ENCODE measurements around the gene NSUN5. TPM values are rescaled to one million over a fixed set of nuclear protein-coding genes. Genes with fewer than 3 reads are reported as not detected.
A peak's percentile ranks its signal among the peaks of the same experiment; 100 is the strongest.
"Not testable (repeated sequence)": the region's sequence is repeated elsewhere in the genome, so short reads cannot be mapped to it uniquely, and the experiment has no call there.

NSUN5 gene
- total RNA-seq, 4 donors from 2014 or later = 18.2 to 36.7 (median 19.1) TPM

DNA sequence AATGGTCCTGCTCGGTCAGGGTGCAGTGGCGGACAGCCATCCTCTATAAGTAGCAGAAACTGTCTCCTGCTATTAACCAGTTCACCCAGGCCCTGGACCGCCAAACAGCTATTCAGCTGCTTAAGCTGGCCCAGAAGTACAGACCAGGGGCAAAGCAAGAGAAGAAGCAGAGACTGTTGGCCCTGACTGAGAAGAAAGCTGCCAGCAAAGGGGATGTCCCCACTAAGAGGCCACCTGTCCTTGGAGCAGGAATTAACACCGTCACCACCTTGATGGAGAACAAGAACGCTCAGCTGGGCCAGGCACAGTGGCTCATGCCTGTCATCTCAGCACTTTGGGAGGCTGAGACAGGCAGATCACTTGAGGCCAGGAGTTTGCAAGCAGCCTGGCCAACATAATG, 5.6 kb upstream of the NSUN5 start:
- Histone ChIP-seq H3K27me3 (no peaks in the 10 kb centered on the region), H3K27ac (no peak overlapping the region), H3K36me3 (no peaks in the 10 kb centered on the region), H3K9me3 (no peaks in the 10 kb centered on the region), H3K4me1 (peaks cover 0 to 3% of the 10 kb centered on the region in 2 donors), H3K4me3 (replicated peaks in 1 of 3) (no peak overlapping the region)
- no peak for DNase-seq
- 90 to 94% methylated on average over 5 of the region's 5 CpGs for WGBS, 2 donors
- intact Hi-C loops (cut with DNase I) = no loop called here
- TF ChIP-seq, protein P1, sequence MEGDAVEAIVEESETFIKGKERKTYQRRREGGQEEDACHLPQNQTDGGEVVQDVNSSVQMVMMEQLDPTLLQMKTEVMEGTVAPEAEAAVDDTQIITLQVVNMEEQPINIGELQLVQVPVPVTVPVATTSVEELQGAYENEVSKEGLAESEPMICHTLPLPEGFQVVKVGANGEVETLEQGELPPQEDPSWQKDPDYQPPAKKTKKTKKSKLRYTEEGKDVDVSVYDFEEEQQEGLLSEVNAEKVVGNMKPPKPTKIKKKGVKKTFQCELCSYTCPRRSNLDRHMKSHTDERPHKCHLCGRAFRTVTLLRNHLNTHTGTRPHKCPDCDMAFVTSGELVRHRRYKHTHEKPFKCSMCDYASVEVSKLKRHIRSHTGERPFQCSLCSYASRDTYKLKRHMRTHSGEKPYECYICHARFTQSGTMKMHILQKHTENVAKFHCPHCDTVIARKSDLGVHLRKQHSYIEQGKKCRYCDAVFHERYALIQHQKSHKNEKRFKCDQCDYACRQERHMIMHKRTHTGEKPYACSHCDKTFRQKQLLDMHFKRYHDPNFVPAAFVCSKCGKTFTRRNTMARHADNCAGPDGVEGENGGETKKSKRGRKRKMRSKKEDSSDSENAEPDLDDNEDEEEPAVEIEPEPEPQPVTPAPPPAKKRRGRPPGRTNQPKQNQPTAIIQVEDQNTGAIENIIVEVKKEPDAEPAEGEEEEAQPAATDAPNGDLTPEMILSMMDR (IDR thresholded peaks at IDR 0.05) = no peak
- no peak for TF ChIP-seq POLR2A (IDR thresholded peaks at IDR 0.05)

DNA sequence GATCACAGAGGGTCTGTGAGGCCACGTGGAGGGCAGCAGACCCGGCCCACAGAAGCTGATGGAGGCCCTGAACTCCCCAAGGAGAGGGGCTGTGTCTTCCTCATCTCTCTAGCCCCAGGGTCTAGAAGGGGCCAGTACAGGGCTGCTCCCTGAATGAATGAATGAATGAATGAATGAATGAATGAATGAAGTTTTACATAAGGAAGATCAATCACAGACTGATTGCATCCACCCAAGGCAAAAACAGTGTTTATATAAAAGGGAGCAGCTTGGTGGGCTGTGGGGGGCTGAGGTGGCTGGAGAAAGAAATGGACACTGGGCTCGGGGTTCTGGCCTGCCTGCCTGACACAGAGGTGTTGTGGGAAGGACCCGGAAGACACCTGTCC, 4.9 kb upstream of the NSUN5 start:
- DNase-seq = no peak

DNA sequence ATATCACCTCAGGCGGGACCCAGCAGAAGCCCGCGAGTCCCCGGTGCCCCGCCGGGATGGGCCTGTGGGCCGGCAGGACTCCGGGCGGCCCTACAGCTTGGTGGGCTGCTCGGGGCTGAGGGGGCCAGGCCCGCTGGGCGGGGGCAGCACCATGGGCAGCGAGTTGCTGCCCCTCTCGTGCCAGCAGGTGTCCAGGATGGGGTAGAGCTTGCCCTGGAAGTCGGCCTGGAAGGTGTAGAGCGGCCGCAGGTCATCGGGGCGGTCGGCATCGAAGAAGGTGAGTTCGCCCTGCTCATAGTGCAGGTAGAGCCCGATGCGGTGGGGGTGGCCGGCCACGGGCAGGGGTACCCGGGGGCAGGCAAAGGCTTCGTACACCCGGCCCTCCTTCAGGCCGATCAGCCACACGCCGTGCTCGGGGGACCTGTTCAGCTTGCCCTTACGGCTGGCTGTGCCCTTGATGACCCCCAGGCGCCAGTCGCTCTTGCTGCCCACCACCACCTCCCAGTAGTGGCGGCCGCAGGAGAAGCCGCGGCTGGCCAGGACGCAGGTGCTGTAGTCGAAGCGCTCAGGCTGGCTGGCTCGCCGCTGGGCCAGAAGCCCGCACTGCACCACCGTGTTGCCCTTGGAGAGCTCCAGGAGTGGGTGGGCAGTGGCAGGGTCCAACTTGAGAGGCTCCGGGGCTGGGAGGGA, 4.3 kb upstream of the NSUN5 start:
- H3K4me1 ChIP-seq = peaks cover 5 to 9% of the 10 kb centered on the region in 2 donors
- H3K9me3 ChIP-seq = no peaks in the 10 kb centered on the region
- WGBS, 2 donors = 90 to 97% methylated on average over 14 to 34 of the region's 48 CpGs
- H3K27ac ChIP-seq = no peak overlapping the region
- intact Hi-C loops (cut with DNase I) = no loop called here
- H3K4me3 ChIP-seq (replicated peaks in 1 of 3) = no peak overlapping the region
- no peak for DNase-seq
- H3K36me3 ChIP-seq = no peaks in the 10 kb centered on the region
- TF ChIP-seq, protein P1 (IDR thresholded peaks at IDR 0.05) = no peak
- no peak for TF ChIP-seq POLR2A (IDR thresholded peaks at IDR 0.05)
- H3K27me3 ChIP-seq = no peaks in the 10 kb centered on the region

More for the DNA sequence above, 4.9 kb upstream of the NSUN5 start:
- no peaks in the 10 kb centered on the region for H3K27me3 ChIP-seq
- intact Hi-C loops (cut with DNase I) = no loop called here
- H3K27ac ChIP-seq = no peak overlapping the region
- 82 to 86% methylated on average over 4 of the region's 4 CpGs for WGBS, 2 donors
- H3K9me3 ChIP-seq = no peaks in the 10 kb centered on the region
- no peak for TF ChIP-seq POLR2A (IDR thresholded peaks at IDR 0.05)
- TF ChIP-seq, protein P1 (IDR thresholded peaks at IDR 0.05) = no peak
- H3K4me1 ChIP-seq = peaks cover 5 to 7% of the 10 kb centered on the region in 2 donors
- no peak overlapping the region for H3K4me3 ChIP-seq (replicated peaks in 1 of 3)
- H3K36me3 ChIP-seq = no peaks in the 10 kb centered on the region

DNA sequence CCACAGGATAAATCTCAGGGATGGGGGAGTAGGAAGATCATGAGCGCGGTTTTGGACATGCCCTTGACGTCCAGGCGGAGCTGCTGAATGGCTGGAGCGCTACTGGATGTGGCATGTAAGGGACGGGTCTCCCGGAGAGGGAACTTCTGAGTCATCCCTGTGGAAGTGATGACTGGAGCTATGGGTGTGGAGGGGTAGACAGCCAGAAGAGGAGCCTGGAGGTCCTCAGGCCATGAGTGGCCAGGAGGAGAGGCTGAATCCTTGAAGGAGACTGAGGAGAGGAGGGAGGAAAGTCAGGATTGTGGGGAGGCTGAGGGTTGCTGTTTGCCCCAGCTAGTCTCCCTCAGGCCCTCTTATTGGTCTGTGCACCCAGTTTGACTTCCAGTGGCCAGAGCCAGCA, 2.8 kb upstream of the NSUN5 start:
- H3K9me3 ChIP-seq; H3K27me3 ChIP-seq; H3K4me3 ChIP-seq (replicated peaks in 1 of 3); H3K27ac ChIP-seq; DNase-seq; intact Hi-C loops (cut with DNase I); H3K36me3 ChIP-seq: not testable (repeated sequence)
- H3K4me1 ChIP-seq = peaks cover 5 to 15% of the 10 kb centered on the region in 2 donors
- WGBS, 2 donors = 85 to 87% methylated on average over 6 to 7 of the region's 7 CpGs

DNA sequence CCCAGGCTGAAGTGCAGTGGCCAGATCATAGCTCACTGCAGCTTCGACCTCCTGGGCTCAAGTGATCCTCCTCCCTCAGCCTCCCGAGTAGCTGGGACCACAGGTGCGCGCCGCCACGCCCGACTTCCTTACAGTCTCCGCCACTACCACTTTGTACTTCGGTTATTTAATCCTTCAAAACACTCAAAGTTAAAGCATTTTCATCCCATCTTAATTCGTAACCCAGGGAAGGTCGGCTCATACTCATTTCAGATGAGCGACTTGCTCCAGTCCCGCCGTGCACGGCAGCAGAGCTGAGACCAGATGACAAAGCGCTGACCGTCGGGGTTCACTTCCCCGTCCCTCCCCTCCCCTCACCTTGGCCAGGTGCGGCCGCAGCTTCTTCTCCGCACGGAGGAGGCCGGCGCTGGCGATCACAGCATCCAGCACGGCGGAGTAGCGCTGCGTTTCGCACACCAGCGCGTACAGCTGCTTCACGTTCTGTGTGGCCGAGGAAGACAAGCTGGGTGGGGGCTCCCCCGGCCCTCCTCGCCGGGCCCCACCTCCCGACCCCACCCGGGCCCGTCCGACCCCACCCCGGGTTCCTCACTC, 457 bp downstream of the NSUN5 start:
- Histone ChIP-seq H3K4me3 (replicated peaks in 1 of 3) (peak overlapping the region; percentile 45 to 80 (median 58)), H3K27ac (peak overlapping the region in 1 of 3 donors; percentile 39), H3K9me3 (no peaks in the 10 kb centered on the region), H3K27me3 (no peaks in the 10 kb centered on the region), H3K4me1 (peaks cover 5 to 15% of the 10 kb centered on the region in 2 donors), H3K36me3 (peaks cover 4 to 17% of the 10 kb centered on the region in 2 donors)
- intact Hi-C loops (cut with DNase I) = no loop called here
- 17 to 34% methylated on average over 20 to 25 of the region's 43 CpGs for WGBS, 2 donors
- TF ChIP-seq, protein P1 (IDR thresholded peaks at IDR 0.05) = no peak
- TF ChIP-seq POLR2A (IDR thresholded peaks at IDR 0.05) = no peak
- DNase-seq = peak in 1 of 2 donors; percentile 11

Data from thyroid gland (tissue), 4 donors.